CD14-positive monocyte (primary cell): ENCODE data around the gene CACNA1C. TPM values are rescaled to one million over a fixed set of nuclear protein-coding genes. Genes with fewer than 3 reads are reported as not detected.

Experiments
- DNase-seq, 3 donors: peaks; one replicate each; pipeline ENCODE4 v3.0.0-alpha.2; 2011 to 2022
- H2AFZ ChIP-seq: 2 replicates; pipeline ENCODE4 v1.6.0; 2012; ENCODE audit warnings: mild to moderate bottlenecking, low read depth, low read length, inconsistent platforms; ENCODE audit not compliant: insufficient read depth, poor library complexity, severe bottlenecking
- H3K27ac ChIP-seq, 2 donors: 1 replicate in 1 of 2; 2 replicates in 1 of 2; pipeline ENCODE4 v1.5.1; 2012 to 2013; ENCODE audit warnings: low read length in 2 of 2, control low read depth in 1 of 2, inconsistent platforms in 1 of 2, low read depth in 1 of 2, mild to moderate bottlenecking in 1 of 2
- H3K27me3 ChIP-seq, 2 donors: one replicate each; pipeline versions ENCODE4 v1.6.0 to v1.6.1; 2011 to 2013; ENCODE audit warnings: low read length in 2 of 2; ENCODE audit not compliant: control insufficient read depth in 2 of 2, insufficient read depth in 2 of 2
- H3K36me3 ChIP-seq, 2 donors: replicated peaks in 1 of 2; 1 replicate in 1 of 2; 2 replicates in 1 of 2; pipeline versions ENCODE4 v1.5.1 to v1.6.1; 2012 to 2013; ENCODE audit warnings: low read length in 2 of 2, control low read depth in 1 of 2, inconsistent platforms in 1 of 2, mild to moderate bottlenecking in 1 of 2; ENCODE audit not compliant: insufficient read depth in 2 of 2, control insufficient read depth in 1 of 2
- H3K4me1 ChIP-seq, 2 donors: 1 replicate in 1 of 2; 2 replicates in 1 of 2; pipeline versions ENCODE4 v1.5.1 to v1.6.1; 2012 to 2013; ENCODE audit warnings: low read length in 2 of 2, control low read depth in 1 of 2, inconsistent platforms in 1 of 2, mild to moderate bottlenecking in 1 of 2, moderate library complexity in 1 of 2; ENCODE audit not compliant: insufficient read depth in 2 of 2, control insufficient read depth in 1 of 2
- H3K4me2 ChIP-seq: replicated peaks from 2 replicates; pipeline ENCODE3; 2012; ENCODE audit warnings: low read length, moderate library complexity, mild to moderate bottlenecking; ENCODE audit not compliant: poor library complexity, severe bottlenecking; ENCODE audit errors: extremely low read depth
- H3K4me3 ChIP-seq, 3 experiments: fragments of 200-600 bp in 1 of 3; sonication (generic) in 1 of 3; replicated peaks in 1 of 3; 1 replicate in 2 of 3; 2 replicates in 1 of 3; pipeline ENCODE4 v1.5.1; 2011 to 2013; ENCODE audit warnings: low read length in 3 of 3, mild to moderate bottlenecking in 3 of 3, control low read depth in 2 of 3, low read depth in 2 of 3, inconsistent platforms in 1 of 3, moderate library complexity in 1 of 3
- H3K79me2 ChIP-seq: 2 replicates; pipeline ENCODE4 v1.6.0; 2012; ENCODE audit warnings: mild to moderate bottlenecking, control low read depth, inconsistent platforms, low read length, moderate library complexity; ENCODE audit not compliant: insufficient read depth
- H3K9ac ChIP-seq: 2 replicates; pipeline ENCODE4 v1.6.0; 2017; ENCODE audit warnings: low read length, mild to moderate bottlenecking; ENCODE audit not compliant: insufficient read depth, poor library complexity, severe bottlenecking
- H3K9me3 ChIP-seq, 2 donors: replicated peaks in 1 of 2; 1 replicate in 1 of 2; 2 replicates in 1 of 2; pipeline versions ENCODE4 v1.5.1 to v1.6.1; 2012 to 2013; ENCODE audit warnings: low read length in 2 of 2, control low read depth in 1 of 2; ENCODE audit not compliant: control insufficient read depth in 1 of 2, insufficient read depth in 1 of 2
- H4K20me1 ChIP-seq: 2 replicates; pipeline ENCODE4 v1.6.0; 2012; ENCODE audit warnings: mild to moderate bottlenecking, low read length, control low read depth, moderate library complexity; ENCODE audit not compliant: insufficient read depth
- H3K27ac Mint-ChIP-seq, 7 donors: one replicate each; pipeline ENCODE4 v1.8.0; 2020; ENCODE audit warnings: mild to moderate bottlenecking in 7 of 7, mixed read lengths in 7 of 7, moderate library complexity in 6 of 7, inconsistent platforms in 2 of 7
- H3K27me3 Mint-ChIP-seq, 3 donors: one replicate each; pipeline ENCODE4 v1.8.0; 2021 to 2022; ENCODE audit warnings: low read depth in 3 of 3, mild to moderate bottlenecking in 3 of 3, mixed read lengths in 3 of 3, moderate library complexity in 3 of 3, inconsistent platforms in 1 of 3
- H3K36me3 Mint-ChIP-seq, 2 donors: one replicate each; pipeline ENCODE4 v1.8.0; 2020; ENCODE audit warnings: mixed read lengths in 2 of 2, inconsistent platforms in 1 of 2, mild to moderate bottlenecking in 1 of 2
- H3K4me1 Mint-ChIP-seq: one replicate; pipeline ENCODE4 v1.8.0; 2020; ENCODE audit warnings: mild to moderate bottlenecking, mixed read lengths
- H3K4me3 Mint-ChIP-seq, 2 donors: one replicate each; pipeline ENCODE4 v1.8.0; 2020; ENCODE audit warnings: mild to moderate bottlenecking in 2 of 2, mixed read lengths in 2 of 2, moderate library complexity in 1 of 2
- H3K9me3 Mint-ChIP-seq, 7 donors: one replicate each; pipeline ENCODE4 v1.8.0; 2020 to 2022; ENCODE audit warnings: mixed read lengths in 7 of 7, mild to moderate bottlenecking in 6 of 7, moderate library complexity in 6 of 7, inconsistent platforms in 2 of 7
- WGBS: methylation state at CpG from one replicate; pipeline ENCODE4 v1.1.5; 2013; ENCODE audit warnings: missing lambda C conversion rate; ENCODE audit not compliant: insufficient coverage; 5-methylcytosine and 5-hydroxymethylcytosine counted together
- intact Hi-C, 2 donors: fragments of 100-400 bp; cut with micrococcal nuclease; formaldehyde crosslinking; loops; one replicate each; pipeline versions ENCODE4 v1.15.0 to v1.15.1; 2023
- polyA plus RNA-seq, 3 donors: library from polyadenylated mRNA; depleted of rRNA in 1 of 3; unstranded in 2 of 3; stranded (reverse) in 1 of 3; fragments of 300-500 nt in 2 of 3; fragments of >200 nt in 1 of 3; fragmentation: Illumina TruSeq in 2 of 3; gene quantifications; 1 replicate in 2 of 3; 2 replicates in 1 of 3; pipeline ENCODE4 v1.2.3, GENCODE V29; 2012 to 2021
- TF ChIP-seq, protein P1 (sequence below): fragments of 200-600 bp; IDR thresholded peaks from one replicate; pipeline ENCODE4 v1.8.0; 2022; ENCODE audit warnings: antibody characterized with exemption, mild to moderate bottlenecking

CACNA1C gene
- polyA plus RNA-seq, 3 donors: not detected

GRCh38 chr12:2114071-2114470 lies 61.3 kb downstream of the CACNA1C start:
- H3K27ac ChIP-seq: no peak overlapping the region
- H3K9me3 Mint-ChIP-seq: peaks cover 0 to 4% (median 0%) of the 10 kb centered on the region in 7 donors
- TF ChIP-seq, protein P1, sequence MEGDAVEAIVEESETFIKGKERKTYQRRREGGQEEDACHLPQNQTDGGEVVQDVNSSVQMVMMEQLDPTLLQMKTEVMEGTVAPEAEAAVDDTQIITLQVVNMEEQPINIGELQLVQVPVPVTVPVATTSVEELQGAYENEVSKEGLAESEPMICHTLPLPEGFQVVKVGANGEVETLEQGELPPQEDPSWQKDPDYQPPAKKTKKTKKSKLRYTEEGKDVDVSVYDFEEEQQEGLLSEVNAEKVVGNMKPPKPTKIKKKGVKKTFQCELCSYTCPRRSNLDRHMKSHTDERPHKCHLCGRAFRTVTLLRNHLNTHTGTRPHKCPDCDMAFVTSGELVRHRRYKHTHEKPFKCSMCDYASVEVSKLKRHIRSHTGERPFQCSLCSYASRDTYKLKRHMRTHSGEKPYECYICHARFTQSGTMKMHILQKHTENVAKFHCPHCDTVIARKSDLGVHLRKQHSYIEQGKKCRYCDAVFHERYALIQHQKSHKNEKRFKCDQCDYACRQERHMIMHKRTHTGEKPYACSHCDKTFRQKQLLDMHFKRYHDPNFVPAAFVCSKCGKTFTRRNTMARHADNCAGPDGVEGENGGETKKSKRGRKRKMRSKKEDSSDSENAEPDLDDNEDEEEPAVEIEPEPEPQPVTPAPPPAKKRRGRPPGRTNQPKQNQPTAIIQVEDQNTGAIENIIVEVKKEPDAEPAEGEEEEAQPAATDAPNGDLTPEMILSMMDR: no peak
- peaks cover 0 to 3% (median 0%) of the 10 kb centered on the region in 3 donors for H3K27me3 Mint-ChIP-seq
- no peaks in the 10 kb centered on the region for H3K79me2 ChIP-seq
- no peak for DNase-seq
- H3K27ac Mint-ChIP-seq: no peak overlapping the region
- WGBS: 43% methylated on average over 1 of the region's 2 CpGs
- H3K9ac ChIP-seq: no peak overlapping the region
- no peaks in the 10 kb centered on the region for H3K36me3 ChIP-seq
- no peaks in the 10 kb centered on the region for H3K4me1 Mint-ChIP-seq
- no peaks in the 10 kb centered on the region for H3K9me3 ChIP-seq
- no peak overlapping the region for H3K4me3 ChIP-seq
- no peak overlapping the region for H3K4me2 ChIP-seq
- no peak overlapping the region for H3K4me3 Mint-ChIP-seq
- no peaks in the 10 kb centered on the region for H4K20me1 ChIP-seq
- no peaks in the 10 kb centered on the region for H3K4me1 ChIP-seq
- H3K27me3 ChIP-seq: no peaks in the 10 kb centered on the region
- no peak overlapping the region for H2AFZ ChIP-seq
- intact Hi-C loops: no loop called here
- H3K36me3 Mint-ChIP-seq: no peaks in the 10 kb centered on the region

DNA sequence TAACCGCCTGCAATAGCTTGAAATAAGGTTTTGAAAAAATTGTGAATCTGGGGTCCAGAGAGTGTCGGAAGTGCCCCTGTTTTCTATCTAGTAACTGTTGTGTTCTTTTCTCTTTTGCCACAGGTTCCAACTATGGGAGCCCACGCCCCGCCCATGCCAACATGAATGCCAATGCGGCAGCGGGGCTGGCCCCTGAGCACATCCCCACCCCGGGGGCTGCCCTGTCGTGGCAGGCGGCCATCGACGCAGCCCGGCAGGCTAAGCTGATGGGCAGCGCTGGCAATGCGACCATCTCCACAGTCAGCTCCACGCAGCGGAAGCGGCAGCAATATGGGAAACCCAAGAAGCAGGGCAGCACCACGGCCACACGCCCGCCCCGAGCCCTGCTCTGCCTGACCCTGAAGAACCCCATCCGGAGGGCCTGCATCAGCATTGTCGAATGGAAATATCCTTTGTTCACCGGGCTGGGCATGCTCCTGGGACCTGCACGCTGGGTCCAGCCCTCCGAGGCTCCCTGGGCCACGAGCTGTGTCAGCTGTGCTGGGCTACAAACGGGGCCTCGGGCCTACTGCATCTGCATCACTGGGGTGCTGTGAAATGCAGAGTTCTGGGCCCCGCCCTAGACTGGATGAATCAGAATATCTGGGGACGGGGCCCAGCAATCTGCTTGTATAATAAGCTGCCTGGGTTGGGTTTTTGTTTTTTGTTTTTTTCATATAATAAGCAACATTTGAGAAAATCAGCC lies 62.5 kb downstream of the CACNA1C start:
- no peaks in the 10 kb centered on the region for H3K36me3 Mint-ChIP-seq
- no peak for DNase-seq
- H3K27me3 Mint-ChIP-seq: peaks cover 0 to 3% (median 2%) of the 10 kb centered on the region in 3 donors
- Histone ChIP-seq H3K9ac (no peak overlapping the region), H3K27me3 (no peaks in the 10 kb centered on the region), H3K9me3 (no peaks in the 10 kb centered on the region), H3K36me3 (no peaks in the 10 kb centered on the region), H3K27ac (no peak overlapping the region), H3K79me2 (no peaks in the 10 kb centered on the region), H2AFZ (no peak overlapping the region), H3K4me2 (no peak overlapping the region), H3K4me1 (no peaks in the 10 kb centered on the region), H4K20me1 (no peaks in the 10 kb centered on the region), H3K4me3 (no peak overlapping the region)
- H3K4me3 Mint-ChIP-seq: no peak overlapping the region
- H3K27ac Mint-ChIP-seq: no peak overlapping the region
- peaks cover 0 to 4% (median 0%) of the 10 kb centered on the region in 7 donors for H3K9me3 Mint-ChIP-seq
- TF ChIP-seq, protein P1: no peak
- intact Hi-C loops: no loop called here
- H3K4me1 Mint-ChIP-seq: no peaks in the 10 kb centered on the region
- 97% methylated on average over 29 of the region's 31 CpGs for WGBS
